GM19238 (cell line): ENCODE measurements around the gene DCAF11.
A peak's percentile ranks its signal among the peaks of the same experiment; 100 is the strongest.

Source experiments
- DNase-seq: peaks from one replicate; pipeline ENCODE4 v3.0.0; 2011; ENCODE audit warnings: low spot score; ENCODE audit not compliant: insufficient read length

The DCAF11 gene

GRCh38 chr14:24117179-24117578 is 2.6 kb downstream of the DCAF11 start:
- DNase-seq: no peak

- no peak for DNase-seq
Measured at GRCh38 chr14:24119691-24120090, 5.1 kb downstream of the DCAF11 start.

- no peak for DNase-seq
Measured at GRCh38 chr14:24121210-24121609, 6.6 kb downstream of the DCAF11 start.

- no peak for DNase-seq
Measured at GRCh38 chr14:24122416-24122815, 7.8 kb downstream of the DCAF11 start.

- no peak for DNase-seq
Measured at GRCh38 chr14:24122898-24123297, 8.3 kb downstream of the DCAF11 start.

GRCh38 chr14:24123424-24124417 is 9.1 kb downstream of the DCAF11 start:
- no peak for DNase-seq

- no peak for DNase-seq
Measured at GRCh38 chr14:24126939-24127338, 12.4 kb downstream of the DCAF11 start.

GRCh38 chr14:24127673-24128072 is 13.1 kb downstream of the DCAF11 start:
- DNase-seq: no peak

- DNase-seq: no peak
Measured at GRCh38 chr14:24129410-24129998, 14.9 kb downstream of the DCAF11 start.

GRCh38 chr14:24130380-24130716 is 15.8 kb downstream of the DCAF11 start, which contains the start of gene FITM1:
TSS of gene FITM1 (plus strand) at chr14:24130659. CDS start at chr14:24131564, 905 bp downstream.
- DNase-seq: no peak

- DNase-seq: no peak
Measured at GRCh38 chr14:24130717-24131548, 16.4 kb downstream of the DCAF11 start.

- DNase-seq: no peak
Measured at GRCh38 chr14:24131549-24131966, 17.0 kb downstream of the DCAF11 start.

GRCh38 chr14:24132061-24132685 is 17.6 kb downstream of the DCAF11 start:
- no peak for DNase-seq

- DNase-seq: no peak
Measured at GRCh38 chr14:24132976-24133375, 18.4 kb downstream of the DCAF11 start.

- no peak for DNase-seq
Measured at GRCh38 chr14:24133735-24134134, 19.2 kb downstream of the DCAF11 start.

GRCh38 chr14:24135584-24135833 is 20.9 kb downstream of the DCAF11 start:
- no peak for DNase-seq

- peak; percentile 91 for DNase-seq
Measured at GRCh38 chr14:24135834-24136683, 21.5 kb downstream of the DCAF11 start, which contains the start of gene PSME1. TSS of gene PSME1 (plus strand) at chr14:24136194. CDS start at chr14:24136263, 69 bp downstream.

- DNase-seq: no peak
Measured at GRCh38 chr14:24136684-24137528, 22.3 kb downstream of the DCAF11 start.

- DNase-seq: no peak
Measured at GRCh38 chr14:24137529-24138395, 23.2 kb downstream of the DCAF11 start.
